Right lobe of liver (tissue), 4 donors: ENCODE data around the gene OR9Q2.

ENCODE experiments used
- CTCF ChIP-seq, 4 donors: fragments of 200-600 bp in 3 of 4; fragments of 450-650 bp in 1 of 4; IDR thresholded peaks; one replicate each; pipeline versions ENCODE4 v1.5.1 to v1.8.0; 2016 to 2022; ENCODE audit warnings: antibody characterized with exemption in 4 of 4, mild to moderate bottlenecking in 2 of 4
- POLR2A ChIP-seq: fragments of 450-650 bp; IDR thresholded peaks from one replicate; pipeline ENCODE4 v1.6.1; 2017; ENCODE audit warnings: antibody characterized with exemption, mild to moderate bottlenecking
- donor health status: DM: no; HTN: no; CAD: no.
- donor health status: DM: no; HTN: no; CAD: no.
- donor health status: DM: no; HTN: yes; CAD: no.

- TF ChIP-seq CTCF (IDR thresholded peaks at IDR 0.05) (no peak), POLR2A (no peak)
These were observed 10.4 kb upstream of the OR9Q2 start for GRCh38 chr11:58178444-58178843.
